SJSA1 (cell line): ENCODE data around the gene PHC2. TPM values are rescaled to one million over a fixed set of nuclear protein-coding genes. Genes with fewer than 3 reads are reported as not detected.

Experiments used
- DNase-seq, 2 experiments: peaks; one replicate each; pipeline ENCODE4 v3.0.0-alpha.2; 2015 to 2020; ENCODE audit warnings: low spot score in 2 of 2, low read depth in 1 of 2
- H3K27ac ChIP-seq: fragments of 250-450 bp; sonication (Bioruptor Pico); 2 replicates; pipeline ENCODE4 v1.5.1; 2020; ENCODE audit warnings: mild to moderate bottlenecking, moderate library complexity
- H3K27me3 ChIP-seq: fragments of 250-450 bp; sonication (Bioruptor Pico); replicated peaks from 2 replicates; pipeline ENCODE4 v1.5.1; 2020; ENCODE audit warnings: mild to moderate bottlenecking, moderate library complexity
- H3K36me3 ChIP-seq: fragments of 250-450 bp; sonication (Bioruptor Pico); 2 replicates; pipeline ENCODE4 v1.5.1; 2020; ENCODE audit warnings: mild to moderate bottlenecking
- H3K4me1 ChIP-seq: fragments of 250-450 bp; sonication (Bioruptor Pico); replicated peaks from 2 replicates; pipeline ENCODE4 v1.6.1; 2021; ENCODE audit warnings: mild to moderate bottlenecking
- H3K4me3 ChIP-seq: fragments of 250-450 bp; sonication (Bioruptor Pico); 2 replicates; pipeline ENCODE4 v1.5.1; 2020; ENCODE audit warnings: mild to moderate bottlenecking
- H3K9me3 ChIP-seq: fragments of 250-450 bp; sonication (Bioruptor Pico); replicated peaks from 2 replicates; pipeline ENCODE4 v1.5.1; 2020; ENCODE audit warnings: mild to moderate bottlenecking
- total RNA-seq: library from RNA; depleted of rRNA; stranded (reverse); fragments of >200 nt; shearing (Covaris generic); gene quantifications from 2 replicates; pipeline ENCODE4 v1.2.3, GENCODE V29; 2014; rRNA removed

The PHC2 gene
- total RNA-seq, 1 experiment from 2014 or later: 92.8 TPM

- Histone ChIP-seq H3K9me3 (no peaks in the 10 kb centered on the region), H3K4me3 (no peak overlapping the region)
- no peak for DNase-seq
Observed at GRCh38 chr1:33281554-33282303, 149.2 kb downstream of the PHC2 start.

GRCh38 chr1:33280091-33280661 is 150.7 kb downstream of the PHC2 start:
- Histone ChIP-seq H3K4me1 (no peaks in the 10 kb centered on the region), H3K36me3 (peaks cover 75% of the 10 kb centered on the region), H3K27me3 (no peaks in the 10 kb centered on the region)

More at GRCh38 chr1:33281554-33282303, 149.2 kb downstream of the PHC2 start:
- Histone ChIP-seq H3K4me1 (peaks cover 12% of the 10 kb centered on the region), H3K27me3 (no peaks in the 10 kb centered on the region), H3K36me3 (peaks cover 66% of the 10 kb centered on the region), H3K27ac (no peak overlapping the region)

GRCh38 chr1:33277488-33278084 is 153.3 kb downstream of the PHC2 start:
- Histone ChIP-seq H3K9me3 (no peaks in the 10 kb centered on the region), H3K27ac (no peak overlapping the region), H3K4me1 (no peaks in the 10 kb centered on the region), H3K36me3 (peaks cover 64% of the 10 kb centered on the region), H3K4me3 (no peak overlapping the region), H3K27me3 (no peaks in the 10 kb centered on the region)
- no peak for DNase-seq

More at GRCh38 chr1:33280091-33280661, 150.7 kb downstream of the PHC2 start:
- H3K9me3 ChIP-seq: no peaks in the 10 kb centered on the region
- no peak for DNase-seq
- no peak overlapping the region for H3K27ac ChIP-seq
- no peak overlapping the region for H3K4me3 ChIP-seq

- Histone ChIP-seq H3K4me3 (no peak overlapping the region), H3K4me1 (no peaks in the 10 kb centered on the region)
- no peak for DNase-seq
Observed at GRCh38 chr1:33276573-33277298, 154.2 kb downstream of the PHC2 start.

GRCh38 chr1:33275706-33276572 is 155.0 kb downstream of the PHC2 start:
- no peak overlapping the region for H3K27ac ChIP-seq
- no peaks in the 10 kb centered on the region for H3K9me3 ChIP-seq
- no peaks in the 10 kb centered on the region for H3K4me1 ChIP-seq
- no peak for DNase-seq
- H3K4me3 ChIP-seq: no peak overlapping the region
- peaks cover 54% of the 10 kb centered on the region for H3K36me3 ChIP-seq
- no peaks in the 10 kb centered on the region for H3K27me3 ChIP-seq

More at GRCh38 chr1:33276573-33277298, 154.2 kb downstream of the PHC2 start:
- Histone ChIP-seq H3K9me3 (no peaks in the 10 kb centered on the region), H3K27ac (no peak overlapping the region), H3K27me3 (no peaks in the 10 kb centered on the region), H3K36me3 (peaks cover 57% of the 10 kb centered on the region)

GRCh38 chr1:33275195-33275594 is 155.7 kb downstream of the PHC2 start:
- Histone ChIP-seq H3K4me3 (no peak overlapping the region), H3K9me3 (no peaks in the 10 kb centered on the region), H3K27me3 (no peaks in the 10 kb centered on the region), H3K36me3 (peaks cover 54% of the 10 kb centered on the region), H3K27ac (no peak overlapping the region), H3K4me1 (no peaks in the 10 kb centered on the region)
- DNase-seq: no peak

- Histone ChIP-seq H3K36me3 (peaks cover 54% of the 10 kb centered on the region), H3K27me3 (no peaks in the 10 kb centered on the region), H3K27ac (no peak overlapping the region), H3K9me3 (no peaks in the 10 kb centered on the region), H3K4me1 (no peaks in the 10 kb centered on the region), H3K4me3 (no peak overlapping the region)
- DNase-seq: no peak
Observed at GRCh38 chr1:33274446-33274845, 156.4 kb downstream of the PHC2 start.

- Histone ChIP-seq H3K9me3 (no peaks in the 10 kb centered on the region), H3K4me3 (no peak overlapping the region), H3K27ac (no peak overlapping the region), H3K27me3 (no peaks in the 10 kb centered on the region), H3K4me1 (no peaks in the 10 kb centered on the region), H3K36me3 (peaks cover 51% of the 10 kb centered on the region)
- no peak for DNase-seq
Observed at GRCh38 chr1:33273961-33274371, 156.9 kb downstream of the PHC2 start.

Other genes with a start within 250 kb of the PHC2 start
- gene TRIM62, start 249.1 kb downstream of the PHC2 start, total RNA-seq: 4.1 and 6.2 TPM in 2 replicates
- gene ZNF362, start 174.6 kb downstream of the PHC2 start, total RNA-seq: 11.1 and 21.4 TPM in 2 replicates
- gene A3GALT2, start 110.0 kb downstream of the PHC2 start, total RNA-seq: not detected in 2 replicates
- gene ZSCAN20, start 41.5 kb upstream of the PHC2 start, total RNA-seq: 5.3 and 8.5 TPM in 2 replicates